CD14-positive monocyte (primary cell): ENCODE data around the gene SLC22A7. TPM values are rescaled to one million over a fixed set of nuclear protein-coding genes. Genes with fewer than 3 reads are reported as not detected.

ENCODE experiments used
- DNase-seq, 3 donors: peaks; one replicate each; pipeline ENCODE4 v3.0.0-alpha.2; 2011 to 2022
- H2AFZ ChIP-seq: 2 replicates; pipeline ENCODE4 v1.6.0; 2012; ENCODE audit warnings: mild to moderate bottlenecking, low read depth, low read length, inconsistent platforms; ENCODE audit not compliant: insufficient read depth, poor library complexity, severe bottlenecking
- H3K27ac ChIP-seq, 2 donors: 1 replicate in 1 of 2; 2 replicates in 1 of 2; pipeline ENCODE4 v1.5.1; 2012 to 2013; ENCODE audit warnings: low read length in 2 of 2, control low read depth in 1 of 2, inconsistent platforms in 1 of 2, low read depth in 1 of 2, mild to moderate bottlenecking in 1 of 2
- H3K27me3 ChIP-seq, 2 donors: one replicate each; pipeline versions ENCODE4 v1.6.0 to v1.6.1; 2011 to 2013; ENCODE audit warnings: low read length in 2 of 2; ENCODE audit not compliant: control insufficient read depth in 2 of 2, insufficient read depth in 2 of 2
- H3K36me3 ChIP-seq, 2 donors: replicated peaks in 1 of 2; 1 replicate in 1 of 2; 2 replicates in 1 of 2; pipeline versions ENCODE4 v1.5.1 to v1.6.1; 2012 to 2013; ENCODE audit warnings: low read length in 2 of 2, control low read depth in 1 of 2, inconsistent platforms in 1 of 2, mild to moderate bottlenecking in 1 of 2; ENCODE audit not compliant: insufficient read depth in 2 of 2, control insufficient read depth in 1 of 2
- H3K4me1 ChIP-seq, 2 donors: 1 replicate in 1 of 2; 2 replicates in 1 of 2; pipeline versions ENCODE4 v1.5.1 to v1.6.1; 2012 to 2013; ENCODE audit warnings: low read length in 2 of 2, control low read depth in 1 of 2, inconsistent platforms in 1 of 2, mild to moderate bottlenecking in 1 of 2, moderate library complexity in 1 of 2; ENCODE audit not compliant: insufficient read depth in 2 of 2, control insufficient read depth in 1 of 2
- H3K4me2 ChIP-seq: replicated peaks from 2 replicates; pipeline ENCODE3; 2012; ENCODE audit warnings: low read length, moderate library complexity, mild to moderate bottlenecking; ENCODE audit not compliant: poor library complexity, severe bottlenecking; ENCODE audit errors: extremely low read depth
- H3K4me3 ChIP-seq, 3 experiments: fragments of 200-600 bp in 1 of 3; sonication (generic) in 1 of 3; replicated peaks in 1 of 3; 1 replicate in 2 of 3; 2 replicates in 1 of 3; pipeline ENCODE4 v1.5.1; 2011 to 2013; ENCODE audit warnings: low read length in 3 of 3, mild to moderate bottlenecking in 3 of 3, control low read depth in 2 of 3, low read depth in 2 of 3, inconsistent platforms in 1 of 3, moderate library complexity in 1 of 3
- H3K79me2 ChIP-seq: 2 replicates; pipeline ENCODE4 v1.6.0; 2012; ENCODE audit warnings: mild to moderate bottlenecking, control low read depth, inconsistent platforms, low read length, moderate library complexity; ENCODE audit not compliant: insufficient read depth
- H3K9ac ChIP-seq: 2 replicates; pipeline ENCODE4 v1.6.0; 2017; ENCODE audit warnings: low read length, mild to moderate bottlenecking; ENCODE audit not compliant: insufficient read depth, poor library complexity, severe bottlenecking
- H3K9me3 ChIP-seq, 2 donors: replicated peaks in 1 of 2; 1 replicate in 1 of 2; 2 replicates in 1 of 2; pipeline versions ENCODE4 v1.5.1 to v1.6.1; 2012 to 2013; ENCODE audit warnings: low read length in 2 of 2, control low read depth in 1 of 2; ENCODE audit not compliant: control insufficient read depth in 1 of 2, insufficient read depth in 1 of 2
- H4K20me1 ChIP-seq: 2 replicates; pipeline ENCODE4 v1.6.0; 2012; ENCODE audit warnings: mild to moderate bottlenecking, low read length, control low read depth, moderate library complexity; ENCODE audit not compliant: insufficient read depth
- H3K27ac Mint-ChIP-seq, 7 donors: one replicate each; pipeline ENCODE4 v1.8.0; 2020; ENCODE audit warnings: mild to moderate bottlenecking in 7 of 7, mixed read lengths in 7 of 7, moderate library complexity in 6 of 7, inconsistent platforms in 2 of 7
- H3K27me3 Mint-ChIP-seq, 3 donors: one replicate each; pipeline ENCODE4 v1.8.0; 2021 to 2022; ENCODE audit warnings: low read depth in 3 of 3, mild to moderate bottlenecking in 3 of 3, mixed read lengths in 3 of 3, moderate library complexity in 3 of 3, inconsistent platforms in 1 of 3
- H3K36me3 Mint-ChIP-seq, 2 donors: one replicate each; pipeline ENCODE4 v1.8.0; 2020; ENCODE audit warnings: mixed read lengths in 2 of 2, inconsistent platforms in 1 of 2, mild to moderate bottlenecking in 1 of 2
- H3K4me1 Mint-ChIP-seq: one replicate; pipeline ENCODE4 v1.8.0; 2020; ENCODE audit warnings: mild to moderate bottlenecking, mixed read lengths
- H3K4me3 Mint-ChIP-seq, 2 donors: one replicate each; pipeline ENCODE4 v1.8.0; 2020; ENCODE audit warnings: mild to moderate bottlenecking in 2 of 2, mixed read lengths in 2 of 2, moderate library complexity in 1 of 2
- H3K9me3 Mint-ChIP-seq, 7 donors: one replicate each; pipeline ENCODE4 v1.8.0; 2020 to 2022; ENCODE audit warnings: mixed read lengths in 7 of 7, mild to moderate bottlenecking in 6 of 7, moderate library complexity in 6 of 7, inconsistent platforms in 2 of 7
- WGBS: methylation state at CpG from one replicate; pipeline ENCODE4 v1.1.5; 2013; ENCODE audit warnings: missing lambda C conversion rate; ENCODE audit not compliant: insufficient coverage; 5-methylcytosine and 5-hydroxymethylcytosine counted together
- intact Hi-C, 2 donors: fragments of 100-400 bp; cut with micrococcal nuclease; formaldehyde crosslinking; loops; one replicate each; pipeline versions ENCODE4 v1.15.0 to v1.15.1; 2023
- polyA plus RNA-seq, 3 donors: library from polyadenylated mRNA; depleted of rRNA in 1 of 3; unstranded in 2 of 3; stranded (reverse) in 1 of 3; fragments of 300-500 nt in 2 of 3; fragments of >200 nt in 1 of 3; fragmentation: Illumina TruSeq in 2 of 3; gene quantifications; 1 replicate in 2 of 3; 2 replicates in 1 of 3; pipeline ENCODE4 v1.2.3, GENCODE V29; 2012 to 2021
- TF ChIP-seq, protein P1 (sequence below): fragments of 200-600 bp; IDR thresholded peaks from one replicate; pipeline ENCODE4 v1.8.0; 2022; ENCODE audit warnings: antibody characterized with exemption, mild to moderate bottlenecking

The SLC22A7 gene
- polyA plus RNA-seq, 3 donors: not detected

DNA sequence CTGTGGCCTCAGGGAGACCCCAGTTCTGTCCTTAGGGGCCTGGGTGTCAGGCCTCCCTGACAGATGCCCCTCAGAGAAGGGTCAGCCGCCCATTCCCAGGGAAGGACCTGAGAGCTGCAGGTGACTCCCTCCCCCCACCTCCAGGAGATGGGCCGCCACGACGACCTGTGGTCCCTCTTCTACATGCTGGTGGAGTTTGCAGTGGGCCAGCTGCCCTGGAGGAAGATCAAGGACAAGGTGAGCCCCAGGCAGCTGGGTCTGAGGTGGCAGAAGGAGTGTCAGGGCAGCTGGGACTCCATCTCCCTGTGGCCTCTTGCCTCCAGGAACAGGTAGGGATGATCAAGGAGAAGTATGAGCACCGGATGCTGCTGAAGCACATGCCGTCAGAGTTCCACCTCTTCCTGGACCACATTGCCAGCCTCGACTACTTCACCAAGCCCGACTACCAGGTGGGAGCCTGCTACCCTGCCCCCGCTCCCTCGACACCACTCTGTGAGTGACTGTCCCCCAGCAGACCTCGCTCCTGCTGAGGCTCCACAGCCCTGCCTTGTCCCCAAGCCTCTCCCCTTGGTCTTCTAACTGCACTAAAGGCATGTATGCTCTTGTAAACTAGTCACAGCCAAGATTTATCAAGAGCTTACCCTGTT is 42.5 kb upstream of the SLC22A7 start:
- Histone ChIP-seq H3K9me3 (no peaks in the 10 kb centered on the region), H3K4me3 (no peak overlapping the region), H3K4me1 (no peaks in the 10 kb centered on the region), H3K9ac (no peak overlapping the region), H3K27ac (no peak overlapping the region), H3K79me2 (no peaks in the 10 kb centered on the region), H2AFZ (no peak overlapping the region), H4K20me1 (no peaks in the 10 kb centered on the region), H3K36me3 (no peaks in the 10 kb centered on the region), H3K4me2 (no peak overlapping the region), H3K27me3 (peaks cover 10 to 29% of the 10 kb centered on the region in 2 donors)
- H3K27me3 Mint-ChIP-seq: peaks cover 37 to 42% (median 39%) of the 10 kb centered on the region in 3 donors
- H3K36me3 Mint-ChIP-seq: no peaks in the 10 kb centered on the region
- intact Hi-C loops: no loop called here
- peaks cover 7% of the 10 kb centered on the region for H3K4me1 Mint-ChIP-seq
- TF ChIP-seq, protein P1, sequence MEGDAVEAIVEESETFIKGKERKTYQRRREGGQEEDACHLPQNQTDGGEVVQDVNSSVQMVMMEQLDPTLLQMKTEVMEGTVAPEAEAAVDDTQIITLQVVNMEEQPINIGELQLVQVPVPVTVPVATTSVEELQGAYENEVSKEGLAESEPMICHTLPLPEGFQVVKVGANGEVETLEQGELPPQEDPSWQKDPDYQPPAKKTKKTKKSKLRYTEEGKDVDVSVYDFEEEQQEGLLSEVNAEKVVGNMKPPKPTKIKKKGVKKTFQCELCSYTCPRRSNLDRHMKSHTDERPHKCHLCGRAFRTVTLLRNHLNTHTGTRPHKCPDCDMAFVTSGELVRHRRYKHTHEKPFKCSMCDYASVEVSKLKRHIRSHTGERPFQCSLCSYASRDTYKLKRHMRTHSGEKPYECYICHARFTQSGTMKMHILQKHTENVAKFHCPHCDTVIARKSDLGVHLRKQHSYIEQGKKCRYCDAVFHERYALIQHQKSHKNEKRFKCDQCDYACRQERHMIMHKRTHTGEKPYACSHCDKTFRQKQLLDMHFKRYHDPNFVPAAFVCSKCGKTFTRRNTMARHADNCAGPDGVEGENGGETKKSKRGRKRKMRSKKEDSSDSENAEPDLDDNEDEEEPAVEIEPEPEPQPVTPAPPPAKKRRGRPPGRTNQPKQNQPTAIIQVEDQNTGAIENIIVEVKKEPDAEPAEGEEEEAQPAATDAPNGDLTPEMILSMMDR: no peak
- WGBS: 84% methylated on average over 8 of the region's 11 CpGs
- DNase-seq: no peak
- H3K9me3 Mint-ChIP-seq: peaks cover 0 to 6% (median 0%) of the 10 kb centered on the region in 7 donors
- no peak overlapping the region for H3K4me3 Mint-ChIP-seq
- no peak overlapping the region for H3K27ac Mint-ChIP-seq

DNA sequence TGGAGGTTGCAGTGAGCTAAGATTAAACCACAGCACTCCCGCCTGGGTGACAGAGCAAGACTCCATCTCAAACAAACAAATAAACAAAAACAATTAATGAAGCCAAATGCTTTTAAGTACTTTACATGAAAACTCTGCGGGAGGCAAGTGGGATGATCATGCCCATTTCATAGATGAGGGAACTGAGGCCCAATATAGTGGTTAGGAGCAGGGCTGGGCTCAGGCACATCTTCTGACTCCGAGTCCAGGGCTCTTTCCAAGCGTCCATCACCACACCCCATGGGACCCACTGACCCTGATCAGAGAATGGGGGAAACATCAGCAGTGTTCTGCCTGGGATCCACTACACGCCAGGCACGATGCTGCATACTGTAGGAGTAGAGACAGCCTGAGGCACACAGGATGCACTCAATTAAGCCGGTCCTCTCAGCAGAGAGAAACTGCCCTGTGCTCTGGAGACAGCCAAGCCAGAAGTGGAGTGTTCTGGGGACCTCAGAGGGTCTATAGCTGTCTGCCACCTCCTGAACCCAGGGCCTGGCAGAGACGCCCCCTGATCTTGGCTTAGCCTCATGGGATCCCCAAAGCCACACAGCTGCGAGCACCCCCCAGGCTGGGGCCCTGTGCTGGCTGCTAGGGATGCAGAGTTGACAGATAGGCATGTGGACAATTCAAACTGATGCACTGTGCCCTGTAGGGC is 41.2 kb upstream of the SLC22A7 start:
- Histone ChIP-seq H3K9ac (no peak overlapping the region), H3K4me1 (no peaks in the 10 kb centered on the region), H3K36me3 (no peaks in the 10 kb centered on the region), H3K27ac (no peak overlapping the region), H3K4me3 (no peak overlapping the region), H3K27me3 (peaks cover 0 to 16% of the 10 kb centered on the region in 2 donors), H4K20me1 (no peaks in the 10 kb centered on the region), H3K79me2 (no peaks in the 10 kb centered on the region), H3K9me3 (no peaks in the 10 kb centered on the region), H2AFZ (no peak overlapping the region), H3K4me2 (no peak overlapping the region)
- Mint-ChIP-seq H3K27me3 (peaks cover 26 to 29% (median 28%) of the 10 kb centered on the region in 3 donors), H3K4me1 (no peaks in the 10 kb centered on the region), H3K36me3 (no peaks in the 10 kb centered on the region), H3K9me3 (no peaks in the 10 kb centered on the region), H3K27ac (no peak overlapping the region), H3K4me3 (peak overlapping the region in 1 of 2 donors; percentile 28)
- no peak for DNase-seq
- 90% methylated on average over 5 of the region's 9 CpGs for WGBS
- intact Hi-C loops: no loop called here
- TF ChIP-seq, protein P1: no peak
